ACC112 (cell line): ENCODE results near the gene IL1RAPL2.

ENCODE experiments used
- H2AFZ ChIP-seq: fragments of 200-600 bp; sonication (generic); one replicate; pipeline ENCODE4 v1.6.0; 2017; ENCODE audit warnings: antibody characterized with exemption, low read length; ENCODE audit not compliant: unreplicated experiment
- H3K27ac ChIP-seq: fragments of 200-600 bp; sonication (generic); 2 replicates; pipeline ENCODE4 v1.5.1; 2014; ENCODE audit warnings: low read depth, mild to moderate bottlenecking, antibody characterized with exemption, low read length, moderate library complexity
- H3K27me3 ChIP-seq: fragments of 200-600 bp; sonication (generic); 2 replicates; pipeline ENCODE4 v1.6.1; 2014; ENCODE audit warnings: mild to moderate bottlenecking, antibody characterized with exemption, low read length, moderate library complexity, mixed read lengths; ENCODE audit not compliant: insufficient read depth
- H3K36me3 ChIP-seq: fragments of 200-600 bp; sonication (generic); 2 replicates; pipeline ENCODE4 v1.6.1; 2016; ENCODE audit warnings: mild to moderate bottlenecking, antibody characterized with exemption, low read length, moderate library complexity, mixed read lengths; ENCODE audit not compliant: insufficient read depth
- H3K4me1 ChIP-seq: fragments of 200-600 bp; sonication (generic); one replicate; pipeline ENCODE4 v1.6.1; 2016; ENCODE audit warnings: low read length, mixed read lengths; ENCODE audit not compliant: insufficient read depth, unreplicated experiment, control insufficient read depth
- H3K4me3 ChIP-seq: fragments of 200-600 bp; sonication (generic); 2 replicates; pipeline ENCODE4 v1.5.1; 2014; ENCODE audit warnings: mild to moderate bottlenecking, low read depth, low read length
- H3K79me2 ChIP-seq: fragments of 200-600 bp; sonication (generic); one replicate; pipeline ENCODE4 v1.6.0; 2016; ENCODE audit warnings: low read length; ENCODE audit not compliant: control insufficient read depth, unreplicated experiment, insufficient read depth

Gene IL1RAPL2

DNA sequence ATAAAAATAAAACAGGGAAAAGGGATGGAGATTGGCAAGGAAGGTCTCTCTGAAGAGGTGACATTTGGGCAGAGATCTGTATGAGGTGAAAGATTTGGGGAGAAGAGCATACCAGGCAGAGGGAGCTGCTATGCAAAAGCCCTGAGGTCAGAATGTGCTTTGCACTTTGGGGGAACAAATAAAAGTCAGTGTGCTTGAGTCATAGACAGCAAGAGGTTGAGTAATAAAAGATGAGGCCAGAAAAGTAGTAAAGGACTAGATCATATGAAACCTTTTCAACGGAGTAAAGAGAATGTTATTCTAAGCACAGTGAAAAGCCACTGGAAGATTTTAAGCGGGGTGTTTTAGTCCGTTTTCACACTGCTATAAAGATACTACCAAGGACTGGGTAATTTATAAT is 731.0 kb downstream of the IL1RAPL2 start:
- H3K27me3 ChIP-seq = no peaks in the 10 kb centered on the region
- H3K4me1 ChIP-seq = no peaks in the 10 kb centered on the region
- H3K27ac ChIP-seq = no peak overlapping the region
- no peaks in the 10 kb centered on the region for H3K79me2 ChIP-seq
- H2AFZ ChIP-seq = no peak overlapping the region
- no peaks in the 10 kb centered on the region for H3K36me3 ChIP-seq
- no peak overlapping the region for H3K4me3 ChIP-seq

DNA sequence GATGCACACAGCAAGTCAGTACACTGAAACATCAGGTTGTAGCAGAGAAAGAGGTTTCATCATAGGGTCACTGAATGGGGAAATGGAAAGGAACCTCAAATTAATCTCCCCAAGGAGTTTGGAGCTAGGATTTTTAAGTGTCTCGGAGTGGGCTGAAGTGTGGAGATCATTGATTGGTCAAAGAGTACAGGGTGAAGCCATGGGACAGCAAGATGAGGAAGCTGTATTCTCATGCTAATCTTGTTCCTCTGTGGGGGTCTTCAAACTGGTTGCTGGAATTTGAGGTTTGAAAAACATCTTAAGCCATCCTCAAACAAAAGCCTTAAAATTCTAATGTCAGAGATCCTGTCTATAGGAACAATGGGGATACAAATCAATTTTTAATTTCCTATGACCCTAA is 733.3 kb downstream of the IL1RAPL2 start:
- Histone ChIP-seq H3K79me2 (no peaks in the 10 kb centered on the region), H3K4me1 (no peaks in the 10 kb centered on the region), H3K4me3 (no peak overlapping the region), H3K27ac (no peak overlapping the region), H3K27me3 (no peaks in the 10 kb centered on the region), H3K36me3 (no peaks in the 10 kb centered on the region), H2AFZ (no peak overlapping the region)

GRCh38 chrX:105302246-105302645 is 736.2 kb downstream of the IL1RAPL2 start:
- Histone ChIP-seq H3K79me2 (no peaks in the 10 kb centered on the region), H3K36me3 (no peaks in the 10 kb centered on the region), H3K4me3 (no peak overlapping the region), H2AFZ (no peak overlapping the region), H3K27ac (no peak overlapping the region), H3K4me1 (no peaks in the 10 kb centered on the region), H3K27me3 (no peaks in the 10 kb centered on the region)

- H3K27me3 ChIP-seq = no peaks in the 10 kb centered on the region
- H3K79me2 ChIP-seq = peaks cover 7% of the 10 kb centered on the region
- peak overlapping the region; percentile 63 for H3K27ac ChIP-seq
- H2AFZ ChIP-seq = peak overlapping the region; percentile 23
- no peak overlapping the region for H3K4me3 ChIP-seq
- no peaks in the 10 kb centered on the region for H3K36me3 ChIP-seq
- peaks cover 19% of the 10 kb centered on the region for H3K4me1 ChIP-seq
Measured at GRCh38 chrX:105307762-105308161, 741.8 kb downstream of the IL1RAPL2 start.

DNA sequence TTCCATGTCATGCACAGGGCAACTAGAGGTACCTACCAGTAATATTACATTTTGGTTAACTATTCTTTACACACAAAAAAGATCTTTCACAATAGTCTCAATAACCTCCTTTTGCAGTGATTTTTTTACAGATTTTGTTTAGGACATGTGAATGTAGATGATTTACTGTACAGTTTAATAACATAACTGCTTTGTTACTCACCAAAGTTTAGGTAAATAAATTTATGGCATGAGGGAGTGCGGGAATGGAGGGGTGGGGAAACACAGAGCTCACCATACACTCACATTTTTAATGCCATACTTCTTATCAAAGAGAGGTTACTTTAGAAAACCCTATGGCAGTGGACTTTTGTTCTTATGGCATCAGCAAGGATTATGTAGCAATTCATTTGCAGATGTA is 747.6 kb downstream of the IL1RAPL2 start:
- Histone ChIP-seq H3K27ac (peak overlapping the region; percentile 99), H3K4me3 (peak overlapping the region; percentile 84), H2AFZ (no peak overlapping the region), H3K4me1 (peaks cover 26% of the 10 kb centered on the region), H3K79me2 (peaks cover 14% of the 10 kb centered on the region), H3K36me3 (no peaks in the 10 kb centered on the region), H3K27me3 (no peaks in the 10 kb centered on the region)

DNA sequence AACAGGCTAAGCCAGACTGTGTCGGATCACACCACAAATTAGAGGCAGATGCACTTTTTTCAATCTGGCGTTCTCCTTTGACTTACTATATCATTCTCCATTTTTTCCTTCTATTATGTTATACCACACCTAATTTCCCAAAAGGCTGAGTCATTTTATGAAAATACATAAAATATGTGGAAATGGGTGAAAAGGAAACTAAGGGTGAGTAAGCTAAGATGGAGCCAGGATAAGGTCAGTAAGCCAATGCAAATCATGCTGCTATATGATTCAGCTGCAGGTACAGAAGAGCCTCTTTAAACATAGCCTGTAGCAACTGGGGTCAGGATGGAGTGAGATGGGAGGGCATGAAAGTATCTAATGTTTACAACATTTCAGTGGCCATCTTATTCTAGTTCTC is 748.5 kb downstream of the IL1RAPL2 start:
- Histone ChIP-seq H3K4me3 (peak overlapping the region; percentile 84), H2AFZ (peak overlapping the region; percentile 75), H3K27me3 (no peaks in the 10 kb centered on the region), H3K79me2 (peaks cover 14% of the 10 kb centered on the region), H3K27ac (peak overlapping the region; percentile 99), H3K36me3 (no peaks in the 10 kb centered on the region), H3K4me1 (peaks cover 26% of the 10 kb centered on the region)

- Histone ChIP-seq H3K79me2 (peaks cover 14% of the 10 kb centered on the region), H3K4me3 (peak overlapping the region; percentile 84; the same call in 1 of the 2 replicates), H2AFZ (peak overlapping the region; percentile 75)
Measured at GRCh38 chrX:105315248-105315647, 749.2 kb downstream of the IL1RAPL2 start.

GRCh38 chrX:105317117-105317516 is 751.1 kb downstream of the IL1RAPL2 start:
- no peak overlapping the region for H3K27ac ChIP-seq
- H3K27me3 ChIP-seq = no peaks in the 10 kb centered on the region
- H3K79me2 ChIP-seq = peaks cover 9% of the 10 kb centered on the region
- no peaks in the 10 kb centered on the region for H3K36me3 ChIP-seq
- H3K4me3 ChIP-seq = no peak overlapping the region
- H2AFZ ChIP-seq = no peak overlapping the region
- H3K4me1 ChIP-seq = peaks cover 22% of the 10 kb centered on the region

More at GRCh38 chrX:105315248-105315647, 749.2 kb downstream of the IL1RAPL2 start:
- peaks cover 26% of the 10 kb centered on the region for H3K4me1 ChIP-seq
- peak overlapping the region; percentile 99 for H3K27ac ChIP-seq
- H3K36me3 ChIP-seq = no peaks in the 10 kb centered on the region
- no peaks in the 10 kb centered on the region for H3K27me3 ChIP-seq

- Histone ChIP-seq H3K4me1 (peaks cover 20% of the 10 kb centered on the region), H3K36me3 (no peaks in the 10 kb centered on the region), H3K27ac (no peak overlapping the region), H2AFZ (peak overlapping the region; percentile 31), H3K27me3 (no peaks in the 10 kb centered on the region), H3K4me3 (peak overlapping the region; percentile 48), H3K79me2 (no peaks in the 10 kb centered on the region)
Measured at GRCh38 chrX:105323928-105324327, 757.9 kb downstream of the IL1RAPL2 start.

GRCh38 chrX:105328773-105329172 is 762.8 kb downstream of the IL1RAPL2 start:
- no peak overlapping the region for H2AFZ ChIP-seq
- no peaks in the 10 kb centered on the region for H3K79me2 ChIP-seq
- no peaks in the 10 kb centered on the region for H3K27me3 ChIP-seq
- peaks cover 35% of the 10 kb centered on the region for H3K4me1 ChIP-seq
- no peaks in the 10 kb centered on the region for H3K36me3 ChIP-seq
- peak overlapping the region; percentile 29; the same call in 1 of the 2 replicates for H3K27ac ChIP-seq
- no peak overlapping the region for H3K4me3 ChIP-seq

GRCh38 chrX:105331244-105331643 is 765.2 kb downstream of the IL1RAPL2 start:
- H3K27ac ChIP-seq = peak overlapping the region; percentile 30; the same call in 1 of the 2 replicates

More at GRCh38 chrX:105331244-105331643, 765.2 kb downstream of the IL1RAPL2 start:
- Histone ChIP-seq H3K79me2 (no peaks in the 10 kb centered on the region), H3K27me3 (no peaks in the 10 kb centered on the region), H3K4me3 (no peak overlapping the region), H2AFZ (no peak overlapping the region), H3K4me1 (peaks cover 22% of the 10 kb centered on the region), H3K36me3 (no peaks in the 10 kb centered on the region)
